ENCODE measurements around the gene CASP8. TPM values are rescaled to one million over a fixed set of nuclear protein-coding genes. Genes with fewer than 3 reads are reported as not detected.
A peak's percentile ranks its signal among the peaks of the same experiment; 100 is the strongest.

CASP8 gene
- total and polyA plus RNA-seq, 9 of the 15 experiments (the other 6 are each of a cell fraction or from before 2014, with no cell fraction given), result 10.2 to 31.4 (median 19.4) TPM

- H2AFZ ChIP-seq (ENCODE audit: low read depth, low read length), result 0 out of 2 replicates have a peak overlapping the region, but pooled peaks have one; percentile 28
- POLR2A ChIA-PET, result interaction anchor here (0.5 to 0.7 kb wide), 4 partner anchors 9 to 17 kb away, joined by 3 to 4 read pairs (median 4); no protein-coding TSS in a partner anchor
- H3K36me3 ChIP-seq (ENCODE audit: control insufficient read depth, insufficient read depth, low read length), result peaks cover 9% of the 10 kb centered on the region; the same call in 2 of the 3 replicates
- TF ChIP-seq, protein P1, sequence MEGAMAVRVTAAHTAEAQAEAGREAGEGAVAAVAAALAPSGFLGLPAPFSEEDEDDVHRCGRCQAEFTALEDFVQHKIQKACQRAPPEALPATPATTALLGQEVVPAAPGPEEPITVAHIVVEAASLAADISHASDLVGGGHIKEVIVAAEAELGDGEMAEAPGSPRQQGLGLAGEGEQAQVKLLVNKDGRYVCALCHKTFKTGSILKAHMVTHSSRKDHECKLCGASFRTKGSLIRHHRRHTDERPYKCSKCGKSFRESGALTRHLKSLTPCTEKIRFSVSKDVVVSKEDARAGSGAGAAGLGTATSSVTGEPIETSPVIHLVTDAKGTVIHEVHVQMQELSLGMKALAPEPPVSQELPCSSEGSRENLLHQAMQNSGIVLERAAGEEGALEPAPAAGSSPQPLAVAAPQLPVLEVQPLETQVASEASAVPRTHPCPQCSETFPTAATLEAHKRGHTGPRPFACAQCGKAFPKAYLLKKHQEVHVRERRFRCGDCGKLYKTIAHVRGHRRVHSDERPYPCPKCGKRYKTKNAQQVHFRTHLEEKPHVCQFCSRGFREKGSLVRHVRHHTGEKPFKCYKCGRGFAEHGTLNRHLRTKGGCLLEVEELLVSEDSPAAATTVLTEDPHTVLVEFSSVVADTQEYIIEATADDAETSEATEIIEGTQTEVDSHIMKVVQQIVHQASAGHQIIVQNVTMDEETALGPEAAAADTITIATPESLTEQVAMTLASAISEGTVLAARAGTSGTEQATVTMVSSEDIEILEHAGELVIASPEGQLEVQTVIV (CRISPR knock-in tag; IDR thresholded peaks at IDR 0.05; ENCODE audit: borderline replicate concordance), result no peak
- TF ChIP-seq, protein P2, sequence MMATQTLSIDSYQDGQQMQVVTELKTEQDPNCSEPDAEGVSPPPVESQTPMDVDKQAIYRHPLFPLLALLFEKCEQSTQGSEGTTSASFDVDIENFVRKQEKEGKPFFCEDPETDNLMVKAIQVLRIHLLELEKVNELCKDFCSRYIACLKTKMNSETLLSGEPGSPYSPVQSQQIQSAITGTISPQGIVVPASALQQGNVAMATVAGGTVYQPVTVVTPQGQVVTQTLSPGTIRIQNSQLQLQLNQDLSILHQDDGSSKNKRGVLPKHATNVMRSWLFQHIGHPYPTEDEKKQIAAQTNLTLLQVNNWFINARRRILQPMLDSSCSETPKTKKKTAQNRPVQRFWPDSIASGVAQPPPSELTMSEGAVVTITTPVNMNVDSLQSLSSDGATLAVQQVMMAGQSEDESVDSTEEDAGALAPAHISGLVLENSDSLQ (IDR thresholded peaks at IDR 0.05), result peak; percentile 72
- no peak for TF ChIP-seq MCM3 (IDR thresholded peaks at IDR 0.05)
- no peak overlapping the region for H3K4me3 ChIP-seq
- H3K9me3 ChIP-seq (replicated peaks; ENCODE audit: control insufficient read depth, insufficient read depth, low read depth, low read length), result no peaks in the 10 kb centered on the region
- WGBS (ENCODE audit: insufficient coverage, low coverage, missing lambda C conversion rate), result 10% methylated on average over 6 of the region's 8 CpGs
- H3K4me1 ChIP-seq (replicated peaks in 1 of 2; ENCODE audit: control insufficient read depth in 2 of 2, insufficient read depth in 2 of 2, low read length in 2 of 2), result peaks cover 17 to 23% of the 10 kb centered on the region in 2 experiments; a peak in 4 of 5 replicates
- H3K79me2 ChIP-seq (ENCODE audit: control insufficient read depth, insufficient read depth, low read length), result no peaks in the 10 kb centered on the region
- H3K4me2 ChIP-seq (ENCODE audit: insufficient read depth, low read length), result no peak overlapping the region
- no peaks in the 10 kb centered on the region for H3K27me3 ChIP-seq (ENCODE audit: control insufficient read depth in 2 of 2, insufficient read depth in 2 of 2, low read length in 2 of 2)
- H4K20me1 ChIP-seq (replicated peaks; ENCODE audit: control insufficient read depth, insufficient read depth, low read length), result no peaks in the 10 kb centered on the region
- DNase-seq (ENCODE audit: extremely low read depth in 1 of 4, low spot score in 3 of 4) (peak in 1 of 4 experiments; percentile 22), ATAC-seq (peak; percentile 39), FAIRE-seq (peak; percentile 11)
- no peak overlapping the region; the same call in 2 of the 3 replicates for H3K27ac ChIP-seq (ENCODE audit: extremely low read depth, low read depth, low read length)
- H3K9ac ChIP-seq (ENCODE audit: insufficient read depth in 1 of 2, low read depth in 2 of 2, low read length in 2 of 2), result peak overlapping the region in 1 of 2 experiments; percentile 78; a peak in 1 of 4 replicates
- CTCF ChIA-PET (ENCODE audit: low intra/inter-chr PET ratio), result no interaction called here
- in situ Hi-C loops (cut with MboI) (loop anchor here (25.0 kb wide), 1 partner anchor 1261 kb away; the partner anchor contains the start of genes MAIP1 and TYW5), intact Hi-C loops (cut with micrococcal nuclease) (no loop called here)
- BruUV-seq (replicated peaks), result no TSS peak
- H3K9me1 ChIP-seq (ENCODE audit: control insufficient read depth, insufficient read depth, low read length), result no peaks in the 10 kb centered on the region
These were observed 37.0 kb upstream of the CASP8 start for GRCh38 chr2:201223089-201224073.
